Stimulated activated CD8-positive, alpha-beta memory T cell treated with anti-CD3 and anti-CD28 coated beads, Interleukin-2, amount 100 ng/mL, for 1 hour (primary cell): ENCODE results near the gene RGSL1.

Experiments
- DNase-seq, 2 donors: peaks; one replicate each; pipeline ENCODE4 v3.0.0-alpha.2; 2020; ENCODE audit warnings: low read depth in 2 of 2

Gene RGSL1

DNA sequence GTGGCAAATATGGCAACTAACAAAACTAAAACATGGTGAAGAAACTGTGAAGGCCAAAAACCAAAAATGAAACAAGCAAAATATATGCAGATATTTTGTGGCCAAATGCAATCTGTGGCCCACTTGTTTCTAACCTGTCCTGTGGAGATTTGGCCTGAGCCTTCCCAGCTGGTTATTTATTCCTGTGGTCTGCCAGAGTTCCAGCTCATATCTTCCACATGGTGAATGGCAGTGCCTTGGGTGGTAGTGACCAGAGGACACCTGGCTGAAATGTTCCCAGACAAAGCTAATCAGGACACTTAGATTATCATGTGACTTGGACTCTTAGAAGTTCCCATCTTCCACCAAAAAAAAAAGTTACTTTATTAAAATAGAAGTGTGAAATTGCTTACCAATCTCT lies 99.4 kb downstream of the RGSL1 start:
- DNase-seq, result no peak

DNA sequence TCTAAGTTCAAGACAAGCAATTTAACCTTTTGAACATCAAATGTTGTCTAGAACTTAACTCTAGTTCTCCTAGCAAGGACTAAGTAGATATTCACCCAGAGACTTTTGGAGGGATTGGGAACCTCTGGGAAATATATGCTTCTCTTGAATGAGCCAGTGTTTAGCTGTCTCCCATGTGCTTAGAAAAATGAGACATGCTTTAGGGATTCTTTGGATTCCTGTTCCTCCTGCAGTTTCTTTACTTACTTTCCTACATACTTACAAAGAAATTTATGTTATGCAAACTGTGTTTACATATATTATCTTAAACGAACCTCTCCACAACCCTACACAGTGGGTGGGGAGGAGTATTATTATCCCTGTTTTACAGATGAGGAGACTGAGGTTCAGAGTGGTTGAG lies 99.9 kb downstream of the RGSL1 start:
- DNase-seq, result no peak

DNA sequence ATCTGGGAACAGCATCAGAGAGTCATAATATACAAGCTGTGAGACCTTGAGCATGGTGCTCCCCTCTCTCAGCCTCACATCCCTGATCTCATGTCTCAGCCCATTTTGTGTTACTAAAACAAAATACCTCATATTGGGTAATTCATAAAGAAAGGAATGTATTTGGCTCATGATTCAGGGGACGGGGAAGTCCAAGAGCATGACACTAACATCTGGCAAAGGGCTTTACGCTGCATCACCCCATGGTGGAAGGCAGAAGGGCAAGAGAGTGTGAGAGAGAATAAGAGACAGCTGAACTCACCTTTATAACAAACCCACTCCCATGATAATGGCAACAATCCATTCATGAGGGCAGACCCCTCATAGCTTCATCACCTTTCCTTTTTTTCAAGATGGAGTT lies 102.6 kb downstream of the RGSL1 start:
- no peak for DNase-seq

GRCh38 chr1:182555493-182555892 lies 105.5 kb downstream of the RGSL1 start:
- DNase-seq, result no peak

GRCh38 chr1:182556279-182556678 lies 106.3 kb downstream of the RGSL1 start:
- DNase-seq, result no peak

DNA sequence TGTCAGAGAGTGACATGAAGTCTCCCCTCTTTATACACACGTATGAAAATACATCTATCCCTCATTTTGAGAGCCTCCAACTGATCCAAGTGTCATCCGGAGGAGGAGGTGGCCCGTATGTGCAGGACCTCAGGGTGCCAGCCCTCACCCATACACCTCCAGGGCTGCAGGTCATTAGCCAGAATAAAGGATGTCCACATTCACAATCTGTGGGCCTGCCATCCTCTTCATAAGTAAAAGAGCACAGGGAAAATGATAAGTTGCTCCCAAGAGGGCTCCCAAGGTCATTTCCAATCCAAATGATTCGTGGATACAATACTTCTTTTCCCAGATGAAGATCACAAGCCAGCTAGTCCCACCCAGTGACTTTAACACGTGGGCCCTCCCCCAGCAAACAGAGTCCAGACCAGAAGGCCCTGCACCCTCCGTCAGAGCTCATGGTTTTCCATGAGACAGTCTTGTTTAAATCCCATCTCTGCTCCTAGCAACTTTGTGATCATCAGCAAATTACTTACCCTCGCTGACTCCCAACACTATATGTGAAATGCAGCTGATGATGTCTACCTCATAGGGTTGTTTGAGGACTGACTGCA lies 110.5 kb downstream of the RGSL1 start:
- DNase-seq, result no peak

DNA sequence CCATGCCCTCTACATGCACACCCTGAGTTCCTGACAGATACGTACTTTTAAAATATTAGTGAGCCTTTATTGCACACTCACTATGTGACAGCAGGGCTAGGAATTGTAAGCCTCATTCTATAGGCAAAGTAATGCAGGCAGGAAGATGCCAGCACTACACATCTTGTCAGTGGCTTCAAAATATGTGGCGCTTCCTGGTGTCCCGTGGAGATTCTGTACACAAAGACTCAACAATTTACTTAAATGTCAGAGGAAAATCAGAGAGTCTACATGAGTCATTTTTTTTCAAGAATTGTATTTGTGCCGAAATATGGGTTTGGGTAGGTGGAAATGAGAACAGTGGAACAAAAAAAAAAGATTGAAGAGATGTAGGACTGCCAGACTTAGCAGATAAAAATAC lies 111.5 kb downstream of the RGSL1 start:
- no peak for DNase-seq

- no peak for DNase-seq
Measured at GRCh38 chr1:182563095-182563494, 113.1 kb downstream of the RGSL1 start.

- no peak for DNase-seq
Measured at GRCh38 chr1:182564406-182565004, 114.6 kb downstream of the RGSL1 start.

DNA sequence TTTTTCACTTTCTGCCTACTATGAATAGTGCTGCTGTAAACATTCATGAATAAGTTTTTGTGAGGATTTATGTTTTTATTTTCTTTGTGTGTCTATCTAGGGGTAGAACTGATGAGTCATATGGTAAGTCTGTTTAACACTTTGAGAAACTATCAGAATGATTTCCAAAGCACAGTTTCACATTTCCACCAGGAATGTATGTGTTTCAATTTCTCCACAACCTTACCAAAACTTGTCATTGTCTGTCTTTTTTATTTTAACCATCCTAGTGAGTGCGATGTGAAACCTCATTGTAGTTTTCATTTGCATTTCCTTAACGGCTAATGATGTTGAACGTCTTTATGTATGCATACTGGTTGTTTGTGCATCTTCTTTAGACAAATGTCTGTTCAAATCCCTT lies 115.6 kb downstream of the RGSL1 start:
- DNase-seq, result no peak

GRCh38 chr1:182567629-182568028 lies 117.7 kb downstream of the RGSL1 start:
- no peak for DNase-seq

DNA sequence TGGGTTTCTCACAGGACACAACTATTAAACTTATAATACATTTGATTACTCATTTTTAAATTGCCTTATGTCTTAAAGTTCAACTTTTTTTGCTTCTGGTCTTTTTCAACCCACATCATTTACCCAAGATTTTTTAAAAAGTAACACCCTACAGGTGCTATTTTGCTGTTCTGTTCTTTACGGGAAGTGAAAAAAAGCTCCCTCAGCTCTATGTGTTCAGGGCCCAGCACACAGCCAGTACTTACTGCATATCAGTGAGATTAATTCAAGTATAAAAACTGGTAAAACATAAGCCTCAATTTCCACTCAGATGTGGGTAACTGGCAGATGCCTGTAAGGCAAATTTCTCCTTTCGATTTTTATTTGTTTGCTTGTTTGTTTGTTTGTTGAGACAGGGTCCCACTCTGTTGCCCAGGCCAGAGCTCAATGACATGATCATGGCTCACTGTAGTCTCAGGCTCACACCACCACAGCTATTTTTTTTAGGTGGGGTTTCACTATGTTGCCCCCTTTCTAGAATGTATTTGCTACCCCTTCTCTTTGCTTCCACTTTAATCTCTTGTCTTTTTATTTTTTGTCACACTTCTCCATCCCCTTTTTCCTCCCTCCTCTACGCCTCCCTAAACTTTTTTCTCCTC lies 118.8 kb downstream of the RGSL1 start:
- no peak for DNase-seq

DNA sequence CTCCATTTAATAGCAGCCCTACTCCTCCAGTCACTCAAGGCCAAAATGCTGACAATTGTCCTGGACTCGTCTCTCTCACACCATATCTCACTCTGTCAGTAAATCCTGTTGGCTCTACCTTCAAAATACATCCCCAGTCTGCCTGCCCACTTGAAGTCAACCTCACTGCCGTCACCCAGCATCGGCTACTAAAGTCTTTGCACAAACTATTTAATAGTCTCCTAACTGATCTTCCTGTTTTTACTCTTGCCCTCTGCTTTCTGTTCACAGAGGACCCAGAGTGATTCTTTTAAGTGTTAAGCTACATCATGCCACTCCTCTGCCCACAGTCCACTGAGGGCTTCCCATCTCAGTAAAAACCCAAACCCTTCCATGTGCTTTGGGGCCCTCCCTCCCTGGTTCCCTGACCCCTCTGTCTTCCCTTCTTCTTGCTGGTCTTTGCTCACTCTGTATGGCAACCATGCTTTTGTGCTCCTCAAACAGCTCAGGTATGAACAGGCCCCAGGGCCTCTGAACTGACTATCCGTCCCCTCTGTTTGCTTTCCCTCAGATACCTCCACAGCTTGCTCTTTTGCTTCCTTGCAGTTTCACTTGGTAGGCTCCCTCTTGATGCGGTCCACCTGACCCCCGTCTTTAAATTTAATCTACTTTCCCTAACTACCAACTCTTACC lies 120.1 kb downstream of the RGSL1 start:
- DNase-seq, result no peak

DNA sequence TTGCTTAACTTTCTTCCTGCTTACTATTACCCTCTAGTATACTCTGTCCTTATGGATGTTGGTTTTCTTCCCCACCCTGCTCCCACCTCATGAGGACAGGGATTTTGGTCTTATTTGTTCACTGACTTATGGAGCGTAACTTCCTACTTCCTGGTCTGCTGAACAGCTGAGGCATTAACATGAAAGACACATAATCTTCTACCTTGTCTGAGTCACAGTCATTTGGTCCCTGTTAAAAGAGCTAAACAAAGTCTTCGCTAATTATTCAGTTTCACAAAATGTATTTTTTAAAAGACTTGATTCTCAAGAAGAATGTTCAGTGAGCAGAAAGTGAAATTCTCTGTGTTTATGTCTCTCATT lies 120.6 kb downstream of the RGSL1 start:
- no peak for DNase-seq

DNA sequence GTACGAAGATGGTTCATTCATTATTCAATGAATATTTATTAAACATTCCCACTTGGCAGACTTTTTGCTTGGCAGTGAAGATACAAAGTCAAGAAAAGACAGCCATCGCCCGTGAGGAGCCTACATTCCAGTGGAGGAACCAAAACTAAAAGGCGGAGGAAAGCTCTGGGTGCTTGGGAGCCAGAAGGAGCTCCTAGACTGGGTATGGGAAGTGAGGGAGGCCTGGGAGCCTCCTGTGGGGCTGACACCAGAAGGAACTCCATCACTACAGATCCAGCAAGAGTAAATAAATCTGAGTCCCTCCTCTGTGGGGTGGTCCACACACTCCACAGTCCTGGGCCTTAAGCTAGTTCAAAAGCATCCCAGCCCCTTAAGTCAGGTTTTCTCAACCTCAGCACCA lies 124.2 kb downstream of the RGSL1 start:
- no peak for DNase-seq

DNA sequence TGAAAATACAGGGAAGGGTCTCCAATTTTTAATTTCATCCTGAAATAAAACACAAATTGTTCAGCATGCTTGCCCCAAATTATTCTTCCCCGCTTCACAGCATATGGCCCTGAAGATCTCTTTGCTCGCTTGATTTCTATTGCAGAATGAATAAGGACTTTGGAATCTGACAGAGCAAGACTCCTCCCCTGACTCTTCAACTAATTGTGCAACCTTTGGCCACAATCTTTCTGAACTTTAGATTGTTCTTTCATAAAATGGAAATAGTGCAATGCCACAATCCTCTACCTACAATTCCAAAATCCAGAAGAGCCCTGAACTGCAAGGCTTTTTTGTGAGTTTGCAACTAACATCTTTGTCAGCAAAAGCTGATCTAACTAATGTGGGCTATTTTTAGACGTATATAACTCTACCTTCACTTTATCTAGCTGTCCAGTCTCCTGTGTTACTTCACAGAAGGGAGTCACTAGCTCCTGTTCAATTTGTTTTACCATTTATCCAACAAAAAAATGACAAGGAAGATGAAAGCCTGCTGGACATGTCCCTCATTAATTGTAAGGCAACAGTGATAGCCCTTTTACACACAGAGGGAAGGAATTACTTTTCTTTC lies 125.7 kb downstream of the RGSL1 start:
- DNase-seq, result no peak

GRCh38 chr1:182580736-182581135 lies 130.8 kb downstream of the RGSL1 start:
- no peak for DNase-seq

DNA sequence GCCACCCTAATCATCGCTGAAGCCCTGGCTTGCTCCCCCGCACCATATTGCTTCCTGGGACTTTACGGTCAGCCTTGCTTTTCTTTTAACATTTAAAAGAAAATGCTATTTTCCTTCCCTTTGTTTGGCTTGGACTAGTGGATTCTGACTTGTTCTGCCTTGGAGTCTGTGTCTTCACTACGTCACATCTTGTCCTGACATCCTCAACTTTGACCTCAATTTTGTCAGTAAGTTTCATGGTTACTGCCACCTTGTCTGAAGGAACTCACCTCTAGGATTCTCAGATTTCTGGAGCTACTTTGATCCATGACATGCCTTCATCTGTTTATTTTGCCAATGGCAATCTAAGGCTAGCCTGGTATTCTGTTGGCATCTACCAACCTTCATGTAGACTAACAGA lies 134.8 kb downstream of the RGSL1 start:
- DNase-seq, result no peak

DNA sequence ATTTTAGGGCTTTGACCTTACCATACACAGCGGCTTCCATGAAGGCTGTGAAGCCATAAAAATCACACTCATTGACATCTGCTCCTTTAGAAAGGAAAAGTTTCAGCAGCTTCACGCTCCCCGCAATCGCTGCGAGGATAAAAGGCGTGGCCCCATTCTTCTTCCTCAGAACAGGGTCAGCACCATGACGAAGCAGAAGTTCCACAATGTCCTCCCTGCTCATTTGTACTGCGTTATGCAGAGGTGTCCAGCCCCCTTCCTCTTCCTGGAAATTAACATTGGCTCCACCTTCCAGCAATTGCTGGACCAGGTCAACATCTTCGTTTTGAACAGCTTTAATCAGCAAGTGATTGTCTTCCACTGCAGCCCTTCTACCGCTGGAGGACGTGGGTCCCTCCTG lies 136.4 kb downstream of the RGSL1 start:
- DNase-seq, result no peak

DNA sequence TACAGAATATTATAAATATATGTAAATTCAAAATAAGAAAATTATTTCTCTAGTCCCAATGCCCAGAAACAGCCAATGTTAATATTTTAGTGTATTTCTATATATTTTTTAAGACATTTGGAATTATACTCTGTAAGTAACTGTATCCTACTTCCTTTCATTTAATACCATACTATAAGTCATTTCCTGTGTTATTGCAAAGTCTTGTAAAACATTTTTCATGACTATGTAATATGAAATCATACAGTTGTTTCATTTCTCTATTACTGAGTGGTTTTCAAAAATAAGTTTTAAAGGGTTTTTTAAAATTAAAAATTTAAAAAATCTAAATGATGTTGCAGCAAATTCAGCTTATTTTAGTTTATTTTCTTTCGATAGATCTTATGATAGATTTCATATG lies 137.1 kb downstream of the RGSL1 start:
- no peak for DNase-seq

DNA sequence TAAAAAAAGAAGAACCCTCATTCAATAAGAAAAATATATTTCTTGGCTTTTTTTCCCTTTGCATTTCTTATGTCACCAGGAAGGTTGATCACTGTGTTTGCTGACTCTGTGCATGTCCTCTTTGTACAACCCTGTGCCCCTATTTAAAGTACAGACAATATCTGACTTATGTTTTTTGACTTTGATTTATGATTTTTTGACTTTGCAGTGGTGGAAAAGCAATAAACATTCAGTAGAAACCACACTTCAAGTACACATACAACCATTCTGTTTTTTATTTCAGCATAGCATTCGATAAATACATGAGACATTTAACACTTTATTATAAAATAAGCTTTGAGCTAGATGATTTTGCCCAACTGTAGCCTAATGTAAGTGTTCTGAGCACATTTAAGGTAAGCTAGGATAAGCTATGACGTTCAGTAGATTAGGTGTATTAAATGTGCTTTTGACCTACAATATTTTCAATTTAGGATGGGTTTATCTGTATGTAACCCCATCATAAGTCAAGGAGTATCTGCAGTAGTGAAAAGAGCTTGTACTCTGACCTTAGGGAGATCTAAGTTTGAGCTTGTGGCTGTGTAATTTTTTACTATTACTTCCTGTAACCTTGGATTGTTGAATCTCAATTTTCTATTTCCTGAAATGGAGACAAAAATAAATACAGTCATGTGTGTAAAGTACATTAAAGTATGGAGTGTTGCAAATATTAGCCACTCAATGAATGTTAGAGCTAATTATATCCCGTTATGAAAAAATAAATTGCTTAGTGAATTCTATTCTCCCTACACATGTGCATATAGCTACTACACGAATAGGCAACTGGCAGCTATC lies 137.9 kb downstream of the RGSL1 start:
- DNase-seq, result no peak
